AG09319 (cell line): ENCODE data around the gene GOLGA6A.

Experiments
- DNase-seq: peaks from one replicate; pipeline ENCODE4 v3.0.0-alpha.2; 2010; ENCODE audit warnings: low read depth; ENCODE audit errors: extremely low read depth
- TF ChIP-seq, protein P1 (sequence below): IDR thresholded peaks from 2 replicates; pipeline ENCODE4 v1.5.1; 2011; ENCODE audit warnings: low read depth, mild to moderate bottlenecking, inconsistent platforms, low read length, moderate library complexity

GOLGA6A gene

GRCh38 chr15:74034206-74034755 lies 48.1 kb downstream of the GOLGA6A start:
- TF ChIP-seq, protein P1, sequence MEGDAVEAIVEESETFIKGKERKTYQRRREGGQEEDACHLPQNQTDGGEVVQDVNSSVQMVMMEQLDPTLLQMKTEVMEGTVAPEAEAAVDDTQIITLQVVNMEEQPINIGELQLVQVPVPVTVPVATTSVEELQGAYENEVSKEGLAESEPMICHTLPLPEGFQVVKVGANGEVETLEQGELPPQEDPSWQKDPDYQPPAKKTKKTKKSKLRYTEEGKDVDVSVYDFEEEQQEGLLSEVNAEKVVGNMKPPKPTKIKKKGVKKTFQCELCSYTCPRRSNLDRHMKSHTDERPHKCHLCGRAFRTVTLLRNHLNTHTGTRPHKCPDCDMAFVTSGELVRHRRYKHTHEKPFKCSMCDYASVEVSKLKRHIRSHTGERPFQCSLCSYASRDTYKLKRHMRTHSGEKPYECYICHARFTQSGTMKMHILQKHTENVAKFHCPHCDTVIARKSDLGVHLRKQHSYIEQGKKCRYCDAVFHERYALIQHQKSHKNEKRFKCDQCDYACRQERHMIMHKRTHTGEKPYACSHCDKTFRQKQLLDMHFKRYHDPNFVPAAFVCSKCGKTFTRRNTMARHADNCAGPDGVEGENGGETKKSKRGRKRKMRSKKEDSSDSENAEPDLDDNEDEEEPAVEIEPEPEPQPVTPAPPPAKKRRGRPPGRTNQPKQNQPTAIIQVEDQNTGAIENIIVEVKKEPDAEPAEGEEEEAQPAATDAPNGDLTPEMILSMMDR = no peak
- no peak for DNase-seq

- DNase-seq = no peak
- TF ChIP-seq, protein P1 = no peak
Observed at GRCh38 chr15:74032606-74033561, 49.5 kb downstream of the GOLGA6A start.

DNA sequence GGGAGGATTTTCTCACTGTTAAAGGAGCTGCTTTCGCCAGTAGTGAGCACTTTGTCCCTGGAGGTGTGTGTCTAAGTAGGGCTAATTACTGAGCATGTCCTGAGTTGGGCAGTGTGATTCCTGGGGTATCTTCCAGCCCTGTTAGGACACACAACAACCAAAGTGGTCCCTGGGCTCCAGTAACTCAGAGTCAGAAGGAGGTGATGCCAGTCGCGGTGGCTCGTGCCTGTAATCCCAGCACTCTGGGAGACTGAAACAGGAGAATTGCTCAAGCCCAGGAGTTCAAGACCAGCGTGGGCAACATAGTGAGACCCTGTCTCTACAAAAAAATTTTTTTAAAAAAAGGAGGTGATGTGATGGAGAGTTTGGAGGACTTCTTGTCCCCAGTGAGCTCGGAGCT lies 50.3 kb downstream of the GOLGA6A start:
- TF ChIP-seq, protein P1 = no peak

DNA sequence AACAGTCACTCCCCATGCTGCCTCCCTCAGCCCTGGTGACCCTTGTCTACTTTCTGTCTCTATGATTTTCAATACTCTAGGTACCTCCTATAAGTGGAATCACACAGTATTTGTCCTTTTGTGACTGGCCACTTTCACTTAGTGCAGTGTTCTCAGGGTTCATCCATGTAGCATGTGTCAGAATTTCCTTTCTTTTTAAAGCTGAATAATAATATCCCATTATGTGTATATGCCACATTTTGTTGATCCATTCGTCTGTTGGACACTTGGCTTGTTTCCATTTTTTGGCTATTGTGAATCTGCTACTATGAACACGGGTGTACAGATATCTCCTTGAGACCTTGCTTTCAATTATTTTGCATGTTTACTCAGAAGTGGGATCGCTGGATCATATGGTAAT lies 53.7 kb downstream of the GOLGA6A start:
- TF ChIP-seq, protein P1 = no peak
- DNase-seq = no peak

More for the DNA sequence above, 50.3 kb downstream of the GOLGA6A start:
- no peak for DNase-seq

DNA sequence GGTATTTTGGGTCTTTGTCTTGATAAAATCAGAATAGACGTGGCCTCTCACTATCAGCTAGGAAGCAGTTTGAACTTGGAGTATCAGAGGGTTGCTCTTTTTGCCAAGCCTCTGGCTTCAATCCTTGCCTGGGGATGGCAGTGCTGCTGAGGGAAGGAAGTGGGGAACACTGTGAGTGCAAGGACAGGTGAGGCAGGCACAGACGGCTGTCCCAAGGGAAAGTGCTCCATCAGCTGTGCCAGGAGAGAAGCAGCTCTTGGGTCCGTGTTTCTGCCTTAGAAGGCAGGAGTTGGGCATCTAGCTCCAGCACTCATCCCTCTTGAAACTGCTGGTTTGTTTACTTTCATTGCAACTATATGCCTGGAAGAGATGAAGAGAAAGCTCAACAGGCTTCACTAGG lies 54.7 kb downstream of the GOLGA6A start:
- TF ChIP-seq, protein P1 = no peak
- no peak for DNase-seq

GRCh38 chr15:74025436-74025835 lies 56.9 kb downstream of the GOLGA6A start:
- TF ChIP-seq, protein P1 = no peak
- no peak for DNase-seq

- no peak for DNase-seq
- TF ChIP-seq, protein P1 = no peak
Observed at GRCh38 chr15:74024687-74025086, 57.7 kb downstream of the GOLGA6A start.
